HG03432 (cell line): ENCODE data around the gene PRIMA1.

Experiments used
- ATAC-seq: cut with Tn5 transposase; IDR thresholded peaks from one replicate; pipeline ENCODE4 v1.9.1; 2021; ENCODE audit warnings: mild to moderate bottlenecking, moderate library complexity; ENCODE audit not compliant: unreplicated experiment

The PRIMA1 gene

GRCh38 chr14:93715279-93715927, 72.9 kb downstream of the PRIMA1 start:
- no peak for ATAC-seq

GRCh38 chr14:93714605-93715004, 73.7 kb downstream of the PRIMA1 start:
- ATAC-seq, result no peak

DNA sequence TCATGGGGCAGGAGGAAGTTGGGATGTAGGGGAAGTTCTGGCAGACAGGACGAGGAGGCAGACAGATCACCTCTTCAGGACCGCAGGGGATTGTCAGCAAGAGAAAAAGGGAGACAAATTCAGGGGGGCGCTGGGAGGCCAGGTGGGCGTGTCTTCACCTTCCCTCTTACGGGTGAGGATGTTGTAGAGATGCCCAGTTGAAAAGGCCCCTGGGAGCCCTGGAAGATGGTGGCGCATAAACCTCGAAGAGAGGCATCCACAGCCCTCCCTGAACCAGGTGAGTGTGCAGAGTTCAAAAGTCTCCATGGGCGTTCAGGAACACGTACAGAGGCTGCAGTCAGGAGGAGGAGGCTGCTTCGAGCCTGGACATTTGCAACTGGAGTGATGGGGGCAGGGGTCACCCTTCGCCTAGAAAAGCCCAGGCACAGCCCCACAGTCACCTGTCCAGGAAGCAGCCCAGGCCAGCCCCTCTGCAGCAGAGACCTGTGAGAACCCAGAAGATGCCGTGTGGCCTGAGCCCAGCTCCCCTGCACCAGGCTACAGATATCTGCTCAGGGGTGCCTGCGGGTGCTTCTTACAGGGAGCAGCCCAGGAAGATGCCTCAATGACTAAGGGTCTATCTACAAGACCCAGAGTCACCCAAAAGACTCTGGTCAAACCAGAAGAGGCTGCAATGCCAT, 74.4 kb downstream of the PRIMA1 start:
- no peak for ATAC-seq

GRCh38 chr14:93712838-93713724, 75.2 kb downstream of the PRIMA1 start:
- ATAC-seq, result no peak

GRCh38 chr14:93712079-93712837, 76.0 kb downstream of the PRIMA1 start:
- ATAC-seq, result no peak

DNA sequence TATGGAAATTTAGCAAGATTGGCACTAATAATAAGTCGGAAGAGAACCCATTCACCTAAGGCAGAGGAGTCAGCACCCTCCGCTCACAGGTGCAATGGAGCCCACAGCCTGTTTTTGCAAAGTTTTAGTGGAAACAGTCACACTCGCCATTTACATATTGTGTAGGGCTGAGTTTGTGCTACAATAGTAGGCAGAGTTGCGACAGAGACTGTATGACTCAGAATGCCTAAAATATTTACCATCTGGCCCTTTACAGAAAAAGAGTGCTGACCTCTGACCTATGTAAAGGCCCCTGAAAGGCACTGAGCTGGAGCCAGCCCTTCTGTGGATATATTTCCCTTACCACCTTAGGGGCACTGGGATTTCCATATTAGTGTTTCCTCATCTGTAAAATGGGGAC, 79.0 kb downstream of the PRIMA1 start:
- ATAC-seq, result no peak

- no peak for ATAC-seq
Measured at GRCh38 chr14:93708800-93709199, 79.5 kb downstream of the PRIMA1 start.

GRCh38 chr14:93708311-93708734, 80.0 kb downstream of the PRIMA1 start:
- no peak for ATAC-seq

DNA sequence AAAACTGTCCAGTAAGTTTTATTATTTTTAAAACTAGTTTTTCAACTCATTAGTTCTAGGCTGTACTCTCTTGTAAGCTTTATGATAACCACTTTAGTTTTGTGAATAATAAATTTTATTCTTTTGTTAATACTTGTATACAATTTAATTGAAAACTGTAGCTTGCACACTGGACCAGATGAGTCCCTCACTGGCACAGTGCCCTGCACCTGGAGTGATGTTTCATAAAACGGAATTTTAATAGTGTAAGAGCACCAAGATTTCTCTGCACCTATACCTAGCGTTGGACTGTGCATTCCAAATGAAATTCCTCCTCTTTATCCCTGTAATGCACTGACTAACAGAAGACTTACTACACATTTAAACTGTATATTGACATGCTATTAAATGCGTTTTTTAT, 80.8 kb downstream of the PRIMA1 start:
- ATAC-seq, result no peak

DNA sequence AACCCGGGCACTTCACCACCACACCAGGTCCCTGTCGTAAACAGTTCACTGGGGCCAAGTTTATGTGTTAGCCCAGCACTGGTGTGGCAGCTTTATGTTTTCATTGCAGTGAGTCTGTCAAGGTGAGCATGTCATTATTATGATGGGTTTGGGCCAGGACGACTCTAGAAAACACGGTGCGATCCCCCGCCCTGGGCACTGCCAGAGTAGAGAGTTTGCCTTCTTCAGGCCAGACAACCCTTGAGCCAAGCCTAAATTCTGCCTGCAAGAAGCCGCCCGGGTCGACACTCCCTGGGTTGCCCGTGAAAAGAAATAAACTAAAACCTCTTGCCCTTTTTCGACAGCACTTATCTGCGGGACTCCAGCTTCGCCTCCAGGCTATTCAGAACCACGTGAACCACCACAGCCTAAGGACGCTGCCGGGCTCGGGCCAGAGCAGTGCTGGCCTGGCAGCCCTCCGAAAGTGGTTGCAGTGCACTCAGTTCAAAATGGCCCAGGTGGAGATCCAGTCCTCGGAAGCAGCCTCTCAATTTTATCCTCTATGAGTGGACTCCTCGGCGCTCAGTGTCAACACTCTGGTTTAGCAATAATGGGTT, 81.8 kb downstream of the PRIMA1 start:
- ATAC-seq, result no peak

GRCh38 chr14:93705513-93706156, 82.7 kb downstream of the PRIMA1 start:
- no peak for ATAC-seq

GRCh38 chr14:93703941-93704340, 84.3 kb downstream of the PRIMA1 start:
- ATAC-seq, result no peak

DNA sequence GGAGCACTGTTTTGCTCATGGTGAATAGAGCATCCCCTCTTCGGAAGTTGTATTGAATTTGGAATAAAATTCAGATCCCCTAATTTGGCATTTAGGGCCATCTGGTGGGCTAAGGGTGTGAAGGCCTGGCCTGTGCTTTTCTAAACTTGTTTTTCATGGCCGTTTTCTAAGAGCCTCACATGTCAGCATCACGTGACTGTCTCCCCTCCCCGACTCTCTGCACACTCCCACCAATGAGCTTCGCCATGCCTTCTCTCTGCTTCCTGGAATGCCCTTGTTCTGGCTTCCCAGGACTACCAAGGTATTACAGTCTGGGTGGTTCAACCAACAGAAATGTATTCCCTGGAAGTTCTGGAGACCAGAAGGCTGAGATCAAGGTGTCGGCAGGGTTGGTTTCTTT, 85.3 kb downstream of the PRIMA1 start:
- ATAC-seq, result no peak

DNA sequence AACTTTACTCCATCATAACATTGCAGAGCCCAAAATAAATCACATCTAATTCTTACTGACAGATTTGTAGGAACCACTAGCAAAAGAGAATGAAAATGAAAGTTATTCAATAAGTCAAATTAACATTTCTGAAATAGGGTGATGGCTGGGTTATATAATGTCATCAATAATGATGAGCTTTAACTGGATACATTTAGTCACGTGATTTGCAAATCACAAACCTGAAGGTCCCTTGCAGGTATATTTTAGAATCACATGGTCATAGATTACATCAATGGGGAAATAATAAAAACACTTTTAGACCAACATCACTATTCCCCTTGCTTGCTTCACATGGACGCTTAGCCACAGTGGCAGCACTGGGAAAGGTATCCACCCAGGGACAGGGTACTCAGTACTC, 86.7 kb downstream of the PRIMA1 start:
- ATAC-seq, result no peak

- ATAC-seq, result no peak
Measured at GRCh38 chr14:93700928-93701327, 87.4 kb downstream of the PRIMA1 start.

GRCh38 chr14:93693914-93694313, 94.4 kb downstream of the PRIMA1 start:
- no peak for ATAC-seq

- no peak for ATAC-seq
Measured at GRCh38 chr14:93691042-93691780, 97.1 kb downstream of the PRIMA1 start.

GRCh38 chr14:93690146-93690545, 98.1 kb downstream of the PRIMA1 start:
- no peak for ATAC-seq

- no peak for ATAC-seq
Measured at GRCh38 chr14:93688820-93689219, 99.5 kb downstream of the PRIMA1 start.
